H1 (cell line): Measurements from ENCODE around the gene SLC6A18. TPM values are rescaled to one million over a fixed set of nuclear protein-coding genes. Genes with fewer than 3 reads are reported as not detected.

Source experiments
- CTCF ChIA-PET: fragments of 300-600 bp; sonication (Branson Sonifier 250); formaldehyde crosslinking; loops from one replicate; lab custom pipeline; 2021; ENCODE audit not compliant: partially characterized antibody; lab: Charles Lee
- POLR2A ChIA-PET: fragments of 300-600 bp; sonication (Branson Sonifier 250); formaldehyde crosslinking; loops from one replicate; lab custom pipeline; 2021; ENCODE audit warnings: inconsistent platforms; ENCODE audit not compliant: partially characterized antibody; lab: Charles Lee
- DNase-seq, 2 experiments: peaks; one replicate each; pipeline versions ENCODE4 v3.0.0 to v3.0.0-alpha.2; 2010 to 2022; ENCODE audit warnings: low spot score in 2 of 2, low read depth in 1 of 2, mixed read lengths in 1 of 2
- FAIRE-seq: peaks from 2 replicates; lab custom pipeline; 2011; peaks lifted over from hg19 to GRCh38; lab: Jason Lieb, UNC
- H2AFZ ChIP-seq: 2 replicates; pipeline ENCODE4 v1.8.1; 2012; ENCODE audit warnings: low read length, inconsistent platforms
- H2AK5ac ChIP-seq: 2 replicates; pipeline ENCODE4 v1.6.1; 2013; ENCODE audit warnings: low read depth, low read length
- H2BK120ac ChIP-seq: replicated peaks from 2 replicates; pipeline ENCODE3; 2013; ENCODE audit warnings: low read depth, low read length, inconsistent platforms
- H2BK12ac ChIP-seq: 2 replicates; pipeline ENCODE4 v1.6.1; 2013; ENCODE audit warnings: low read depth, low read length
- H2BK15ac ChIP-seq: 2 replicates; pipeline ENCODE4 v1.6.1; 2013; ENCODE audit warnings: low read length
- H2BK20ac ChIP-seq: 2 replicates; pipeline ENCODE4 v1.6.1; 2013; ENCODE audit warnings: low read length
- H2BK5ac ChIP-seq: 2 replicates; pipeline ENCODE4 v1.6.1; 2013; ENCODE audit warnings: low read depth, low read length
- H3K14ac ChIP-seq: 2 replicates; pipeline ENCODE4 v1.6.1; 2013; ENCODE audit warnings: inconsistent platforms; ENCODE audit not compliant: insufficient read length
- H3K18ac ChIP-seq: 2 replicates; pipeline ENCODE4 v1.6.1; 2013; ENCODE audit warnings: low read length; ENCODE audit errors: extremely low read depth
- H3K23ac ChIP-seq: 2 replicates; pipeline ENCODE4 v1.6.1; 2013; ENCODE audit warnings: inconsistent platforms; ENCODE audit not compliant: insufficient read length
- H3K23me2 ChIP-seq: 2 replicates; pipeline ENCODE4 v1.6.1; 2013; ENCODE audit warnings: low read depth, low read length
- H3K27ac ChIP-seq: 2 replicates; pipeline ENCODE4 v1.6.1; 2011; ENCODE audit warnings: low read depth, low read length, inconsistent platforms
- H3K27me3 ChIP-seq, 4 experiments: replicated peaks in 1 of 4; 1 replicate in 1 of 4; 2 replicates in 3 of 4; pipeline versions ENCODE4 v1.6.1 to v1.8.1; 2011 to 2013; ENCODE audit warnings: low read length in 3 of 4, mild to moderate bottlenecking in 3 of 4, inconsistent platforms in 2 of 4, mixed read lengths in 2 of 4, moderate library complexity in 1 of 4; ENCODE audit not compliant: control insufficient read depth in 3 of 4, insufficient read depth in 3 of 4; ENCODE audit errors: extremely low read depth in 1 of 4
- H3K36me3 ChIP-seq, 4 experiments: 2 replicates each; pipeline versions ENCODE4 v1.6.1 to v1.8.1; 2011 to 2013; ENCODE audit warnings: mild to moderate bottlenecking in 4 of 4, low read length in 3 of 4, moderate library complexity in 2 of 4, control low read depth in 1 of 4, inconsistent platforms in 1 of 4; ENCODE audit not compliant: insufficient read depth in 4 of 4, control insufficient read depth in 2 of 4
- H3K4ac ChIP-seq: replicated peaks from 2 replicates; pipeline ENCODE3; 2013; ENCODE audit warnings: low read length, low read depth, mixed read lengths, inconsistent platforms; ENCODE audit not compliant: insufficient read length
- H3K4me1 ChIP-seq, 4 experiments: replicated peaks in 1 of 4; 1 replicate in 1 of 4; 2 replicates in 3 of 4; pipeline versions ENCODE4 v1.6.1 to v1.8.1; 2011 to 2013; ENCODE audit warnings: low read length in 3 of 4, inconsistent platforms in 2 of 4, mixed read lengths in 1 of 4; ENCODE audit not compliant: insufficient read depth in 4 of 4, control insufficient read depth in 3 of 4
- H3K4me2 ChIP-seq, 2 experiments: 2 replicates each; pipeline versions ENCODE4 v1.6.1 to v1.8.1; 2011 to 2013; ENCODE audit warnings: low read depth in 2 of 2, low read length in 2 of 2, control low read depth in 1 of 2, inconsistent platforms in 1 of 2, mild to moderate bottlenecking in 1 of 2; ENCODE audit not compliant: insufficient read depth in 1 of 2
- H3K4me3 ChIP-seq, 4 experiments: fragments of 200-600, 300-600 bp in 1 of 4; sonication (generic), shearing (Covaris generic), sonication (Bioruptor Twin) in 1 of 4; 2 replicates each; pipeline versions ENCODE4 v1.5.1 to v1.8.1; 2011 to 2016; ENCODE audit warnings: low read length in 4 of 4, low read depth in 3 of 4, control low read depth in 2 of 4, inconsistent platforms in 2 of 4, mild to moderate bottlenecking in 2 of 4, mixed read lengths in 1 of 4, moderate library complexity in 1 of 4; ENCODE audit not compliant: insufficient read depth in 2 of 4; ENCODE audit errors: extremely low read depth in 1 of 4
- H3K56ac ChIP-seq: replicated peaks from 2 replicates; pipeline ENCODE3; 2013; ENCODE audit warnings: low read depth, mild to moderate bottlenecking, mixed read lengths, low read length, inconsistent platforms; ENCODE audit not compliant: insufficient read length
- H3K79me1 ChIP-seq: 2 replicates; pipeline ENCODE4 v1.6.1; 2013; ENCODE audit warnings: low read depth, low read length, control low read depth
- H3K79me2 ChIP-seq, 2 experiments: 2 replicates each; pipeline versions ENCODE4 v1.6.1 to v1.8.1; 2012 to 2013; ENCODE audit warnings: low read length in 2 of 2, mild to moderate bottlenecking in 2 of 2, inconsistent platforms in 1 of 2; ENCODE audit not compliant: insufficient read depth in 2 of 2, control insufficient read depth in 1 of 2
- H3K9ac ChIP-seq, 4 experiments: replicated peaks in 1 of 4; 1 replicate in 1 of 4; 2 replicates in 3 of 4; pipeline versions ENCODE4 v1.6.1 to v1.8.1; 2011 to 2013; ENCODE audit warnings: low read depth in 3 of 4, low read length in 3 of 4, control low read depth in 2 of 4, mild to moderate bottlenecking in 2 of 4, moderate library complexity in 2 of 4, inconsistent platforms in 1 of 4; ENCODE audit errors: extremely low read depth in 1 of 4
- H3K9me3 ChIP-seq, 2 experiments: 2 replicates each; pipeline versions ENCODE4 v1.6.1 to v1.8.1; 2012 to 2013; ENCODE audit warnings: mild to moderate bottlenecking in 2 of 2, moderate library complexity in 2 of 2, control low read depth in 1 of 2, inconsistent platforms in 1 of 2, low read depth in 1 of 2, low read length in 1 of 2, mixed read lengths in 1 of 2; ENCODE audit not compliant: insufficient read depth in 2 of 2
- H4K20me1 ChIP-seq, 2 experiments: replicated peaks in 1 of 2; 2 replicates each; pipeline versions ENCODE3 to v1.8.1; 2011 to 2013; ENCODE audit warnings: inconsistent platforms in 2 of 2, low read length in 2 of 2, mild to moderate bottlenecking in 1 of 2; ENCODE audit not compliant: insufficient read depth in 2 of 2, control insufficient read depth in 1 of 2
- H4K5ac ChIP-seq: 2 replicates; pipeline ENCODE4 v1.6.1; 2013; ENCODE audit warnings: low read length, low read depth, mixed read lengths, inconsistent platforms; ENCODE audit not compliant: insufficient read length
- H4K8ac ChIP-seq: 2 replicates; pipeline ENCODE4 v1.8.0; 2013; ENCODE audit warnings: mild to moderate bottlenecking, moderate library complexity, low read length, inconsistent platforms; ENCODE audit not compliant: insufficient read depth; ENCODE audit errors: extremely low read depth
- H4K91ac ChIP-seq: replicated peaks from 2 replicates; pipeline ENCODE3; 2013; ENCODE audit warnings: low read length, mixed read lengths, inconsistent platforms; ENCODE audit not compliant: insufficient read length
- ASH2L ChIP-seq: fragments of 200-600, 300-600 bp; sonication (generic); IDR thresholded peaks from one replicate; pipeline ENCODE4 v1.7.1; 2017; ENCODE audit warnings: low read length
- BRCA1 ChIP-seq: IDR thresholded peaks from 2 replicates; pipeline ENCODE4 v1.6.1; 2012; ENCODE audit warnings: low read depth, low read length, improper control_type of control experiment
- CEBPB ChIP-seq: IDR thresholded peaks from 2 replicates; pipeline ENCODE4 v1.6.1; 2012; ENCODE audit warnings: low read depth, low read length
- CTBP2 ChIP-seq: IDR thresholded peaks from 2 replicates; pipeline ENCODE4 v1.7.0; 2011; ENCODE audit warnings: borderline replicate concordance, mild to moderate bottlenecking, moderate library complexity, mixed read lengths, low read length; ENCODE audit not compliant: insufficient read depth, insufficient read length
- EGR1 ChIP-seq: IDR thresholded peaks from 2 replicates; pipeline ENCODE4 v1.6.1; 2011; ENCODE audit warnings: low read depth, low read length, borderline replicate concordance
- HDAC2 ChIP-seq, 2 experiments: fragments of 300-600 bp in 1 of 2; sonication (generic) in 1 of 2; IDR thresholded peaks; 2 replicates each; pipeline ENCODE4 v1.6.1; 2011 to 2012; ENCODE audit warnings: low read depth in 2 of 2, low read length in 2 of 2, mild to moderate bottlenecking in 2 of 2, moderate library complexity in 2 of 2, borderline replicate concordance in 1 of 2, inconsistent platforms in 1 of 2
- POLR2A ChIP-seq, 2 experiments: IDR thresholded peaks; 1 replicate in 1 of 2; 2 replicates in 1 of 2; pipeline ENCODE4 v1.6.1; 2011; ENCODE audit warnings: low read depth in 2 of 2, low read length in 2 of 2, mild to moderate bottlenecking in 2 of 2; ENCODE audit errors: control extremely low read depth in 1 of 2
- RFX5 ChIP-seq: IDR thresholded peaks from 2 replicates; pipeline ENCODE4 v1.6.1; 2011; ENCODE audit warnings: low read depth, low read length, improper control_type of control experiment, borderline replicate concordance
- RNF2 ChIP-seq: fragments of 200-900, 300-1000 bp; sonication (generic); IDR thresholded peaks from 2 replicates; pipeline ENCODE4 v1.7.1; 2016; ENCODE audit warnings: borderline replicate concordance, low read depth, mild to moderate bottlenecking, antibody characterized with exemption, low read length; ENCODE audit not compliant: poor library complexity, severe bottlenecking; ENCODE audit errors: missing control alignments
- SP1 ChIP-seq: IDR thresholded peaks from 2 replicates; pipeline ENCODE4 v1.6.1; 2011; ENCODE audit warnings: low read depth, low read length
- SP4 ChIP-seq: IDR thresholded peaks from 2 replicates; pipeline ENCODE4 v1.6.1; 2012; ENCODE audit warnings: low read length, inconsistent platforms
- SUZ12 ChIP-seq: fragments of 200-600 bp; sonication (generic); IDR thresholded peaks from 2 replicates; pipeline ENCODE4 v1.6.1; 2012; ENCODE audit warnings: mild to moderate bottlenecking, inconsistent platforms, low read length, moderate library complexity, mixed read lengths
- TBP ChIP-seq: IDR thresholded peaks from 2 replicates; pipeline ENCODE4 v1.6.1; 2011; ENCODE audit warnings: low read depth, low read length, improper control_type of control experiment
- WGBS, 2 experiments: shearing (Covaris generic) in 1 of 2; methylation state at CpG; one replicate each; pipeline versions ENCODE4 v1.1.6 to v1.1.7; 2013 to 2015; ENCODE audit warnings: low lambda C conversion rate in 2 of 2, mixed read lengths in 2 of 2, inconsistent platforms in 1 of 2, low coverage in 1 of 2, missing lambda C conversion rate in 1 of 2; ENCODE audit not compliant: insufficient replicate concordance in 2 of 2, insufficient coverage in 1 of 2, insufficient read length in 1 of 2; ENCODE audit errors: extremely low coverage in 1 of 2, missing lambda C conversion rate in 1 of 2; 5-methylcytosine and 5-hydroxymethylcytosine counted together
- polyA plus RNA-seq, 7 experiments: library from polyadenylated mRNA; depleted of rRNA in 3 of 7; stranded (reverse) in 5 of 7; unstranded in 2 of 7; fragments of >200 nt in 5 of 7; fragments of 200-250 nt in 2 of 7; gene quantifications; 1 replicate in 5 of 7; 2 replicates in 1 of 7; 4 replicates in 1 of 7; pipeline versions ENCODE4 v1.2.1 to v1.2.3, GENCODE V29; 2011 to 2013; ENCODE audit warnings: missing spikeins in 2 of 7, mixed read lengths in 2 of 7
- total RNA-seq: library from RNA; stranded (reverse); fragmentation: NEBNext Ultra II Directional; extraction: Animal tissue kit (Norgen Biotek cat#: 25700); gene quantifications from 2 replicates; pipeline ENCODE4 v1.2.1, GENCODE V29; 2021

The SLC6A18 gene
- total and polyA plus RNA-seq, 2 of the 8 experiments (the other 6 are each of a cell fraction or from before 2014, with no cell fraction given): not detected

DNA sequence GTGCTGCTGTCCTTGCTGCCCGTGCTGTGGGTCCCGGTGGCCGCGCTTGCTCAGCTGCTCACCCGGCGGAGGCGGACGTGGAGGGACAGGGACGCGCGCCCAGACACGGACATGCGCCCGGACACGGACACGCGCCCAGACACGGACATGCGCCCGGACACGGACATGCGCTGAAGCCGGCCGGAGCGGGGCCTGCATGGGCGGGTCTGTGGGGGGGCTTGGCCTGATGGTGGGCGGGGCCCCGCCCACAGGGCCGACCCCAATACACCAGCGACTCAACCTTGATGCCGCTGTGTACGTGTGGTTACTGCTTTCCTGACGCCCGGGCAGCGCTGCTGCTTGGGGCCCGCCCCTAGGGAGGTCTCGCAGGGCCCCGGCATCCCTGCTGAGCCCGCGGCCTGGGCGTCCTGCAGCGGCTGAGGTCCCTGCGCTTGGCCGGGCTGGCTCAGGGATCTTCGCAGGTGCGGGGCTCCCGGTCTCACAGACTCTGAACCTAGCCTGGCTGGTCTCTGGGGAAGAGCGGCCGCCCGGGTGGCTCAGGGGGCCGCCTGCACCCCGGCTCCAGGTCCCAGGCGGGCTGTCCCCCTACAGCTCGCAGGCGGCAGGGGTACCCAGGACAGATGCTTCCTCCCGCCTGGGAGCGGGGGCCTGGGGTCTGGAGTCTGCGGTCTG is 20.9 kb downstream of the SLC6A18 start:
- Histone ChIP-seq H3K9ac (no peak overlapping the region), H2AK5ac (no peak overlapping the region), H3K4me1 (peaks cover 0 to 9% (median under 1%) of the 10 kb centered on the region in 4 experiments; a peak in 5 of 7 replicates), H3K4me2 (no peak overlapping the region), H4K91ac (no peak overlapping the region), H2BK12ac (no peak overlapping the region), H2AFZ (no peak overlapping the region), H3K23ac (no peak overlapping the region), H4K5ac (no peak overlapping the region), H3K79me1 (no peaks in the 10 kb centered on the region), H3K27ac (no peak overlapping the region), H2BK15ac (no peak overlapping the region), H3K79me2 (no peaks in the 10 kb centered on the region), H2BK20ac (no peak overlapping the region), H3K9me3 (no peaks in the 10 kb centered on the region), H3K4me3 (no peak overlapping the region), H2BK120ac (no peak overlapping the region), H4K8ac (0 out of 2 replicates have a peak overlapping the region, but pooled peaks have one; percentile 25), H3K4ac (no peak overlapping the region), H2BK5ac (no peak overlapping the region), H3K18ac (no peak overlapping the region), H3K14ac (no peak overlapping the region), H3K56ac (no peak overlapping the region), H3K23me2 (peaks cover 2% of the 10 kb centered on the region; the same call in 1 of the 2 replicates), H3K27me3 (no peaks in the 10 kb centered on the region; a peak in 1 of 7 replicates), H3K36me3 (no peaks in the 10 kb centered on the region), H4K20me1 (peaks cover 10 to 11% of the 10 kb centered on the region in 2 experiments)
- FAIRE-seq: no peak
- WGBS, 2 experiments: 92% methylated on average over 49 of the region's 58 CpGs; no CpG with 5 or more reads in 1 of the 2 experiments
- CTCF ChIA-PET: interaction anchor here (0.6 to 1.0 kb wide), 4 partner anchors 32 to 146 kb away, joined by 3 read pairs; no protein-coding TSS in a partner anchor
- peak in 1 of 2 experiments; percentile 46 for DNase-seq
- POLR2A ChIA-PET: interaction anchor here (0.8 kb wide), 1 partner anchor 314 kb away, joined by 3 read pairs; no protein-coding TSS in a partner anchor
- TF ChIP-seq SP4 (no peak), SUZ12 (no peak), CEBPB (no peak), BRCA1 (no peak), RNF2 (no peak), SP1 (no peak), TBP (no peak), RFX5 (no peak), EGR1 (no peak), CTBP2 (no peak), ASH2L (no peak), POLR2A (IDR thresholded peaks at IDR 0.05; ENCODE audit: control extremely low read depth in 1 of 2, low read depth in 2 of 2, low read length in 2 of 2) (no peak), HDAC2 (IDR thresholded peaks at IDR 0.05; ENCODE audit: borderline replicate concordance in 1 of 2, low read depth in 2 of 2, low read length in 2 of 2) (no peak)
